Esophagus squamous epithelium (tissue), 4 donors: ENCODE results near the gene CPSF4.

Experiments
- CTCF ChIP-seq, 6 experiments: fragments of 450-650 bp in 4 of 6; fragments of 200-600 bp in 2 of 6; sonication (generic) in 2 of 6; IDR thresholded peaks; one replicate each; pipeline ENCODE4 v1.5.1; 2016 to 2019; ENCODE audit warnings: antibody characterized with exemption in 6 of 6, mild to moderate bottlenecking in 4 of 6, moderate library complexity in 4 of 6
- POLR2A ChIP-seq, 4 donors: fragments of 450-650 bp; IDR thresholded peaks; one replicate each; pipeline ENCODE4 v1.6.1; 2017; ENCODE audit warnings: antibody characterized with exemption in 4 of 4, mild to moderate bottlenecking in 4 of 4, moderate library complexity in 3 of 4

GRCh38 chr7:99453105-99453504 lies 14.4 kb downstream of the CPSF4 start:
- TF ChIP-seq CTCF (IDR thresholded peaks at IDR 0.05) (no peak), POLR2A (IDR thresholded peaks at IDR 0.05) (no peak)
